Stimulated activated CD8-positive, alpha-beta memory T cell treated with anti-CD3 and anti-CD28 coated beads, Interleukin-2, amount 100 ng/mL, for 48 hours (primary cell): ENCODE measurements around the gene FMNL2.

Experiments used
- DNase-seq, 2 donors: peaks; one replicate each; pipeline ENCODE4 v3.0.0-alpha.2; 2020; ENCODE audit warnings: low read depth in 2 of 2

FMNL2 gene

GRCh38 chr2:152446213-152446612 lies 111.2 kb downstream of the FMNL2 start:
- no peak for DNase-seq

- DNase-seq: no peak
These were observed 112.9 kb downstream of the FMNL2 start for GRCh38 chr2:152447897-152448296.

GRCh38 chr2:152448606-152449005 lies 113.6 kb downstream of the FMNL2 start:
- DNase-seq: no peak

GRCh38 chr2:152449578-152449977 lies 114.6 kb downstream of the FMNL2 start:
- no peak for DNase-seq

GRCh38 chr2:152450176-152450575 lies 115.2 kb downstream of the FMNL2 start:
- DNase-seq: no peak

GRCh38 chr2:152452256-152452973 lies 117.4 kb downstream of the FMNL2 start:
- DNase-seq: no peak

GRCh38 chr2:152453129-152453911 lies 118.3 kb downstream of the FMNL2 start:
- DNase-seq: no peak

- DNase-seq: no peak
These were observed 119.4 kb downstream of the FMNL2 start for GRCh38 chr2:152454371-152454770.

- DNase-seq: no peak
These were observed 120.0 kb downstream of the FMNL2 start for GRCh38 chr2:152454960-152455359.

- no peak for DNase-seq
These were observed 120.8 kb downstream of the FMNL2 start for GRCh38 chr2:152455738-152456137.

GRCh38 chr2:152456262-152456661 lies 121.3 kb downstream of the FMNL2 start:
- no peak for DNase-seq

GRCh38 chr2:152458441-152458940 lies 123.5 kb downstream of the FMNL2 start:
- DNase-seq: no peak

- no peak for DNase-seq
These were observed 124.1 kb downstream of the FMNL2 start for GRCh38 chr2:152459091-152459490.

GRCh38 chr2:152460567-152460966 lies 125.6 kb downstream of the FMNL2 start:
- DNase-seq: no peak

- DNase-seq: no peak
These were observed 127.1 kb downstream of the FMNL2 start for GRCh38 chr2:152462120-152462519.

GRCh38 chr2:152462779-152463178 lies 127.8 kb downstream of the FMNL2 start:
- no peak for DNase-seq

GRCh38 chr2:152464851-152465470 lies 130.0 kb downstream of the FMNL2 start:
- no peak for DNase-seq

- no peak for DNase-seq
These were observed 130.6 kb downstream of the FMNL2 start for GRCh38 chr2:152465541-152465940.

- DNase-seq: no peak
These were observed 131.1 kb downstream of the FMNL2 start for GRCh38 chr2:152466041-152466440.

- DNase-seq: no peak
These were observed 132.2 kb downstream of the FMNL2 start for GRCh38 chr2:152466980-152467676.

GRCh38 chr2:152467677-152468410 lies 132.9 kb downstream of the FMNL2 start:
- DNase-seq: no peak
